HG02678 (cell line): ENCODE measurements around the gene DAAM2.

Experiments used
- ATAC-seq: cut with Tn5 transposase; IDR thresholded peaks from one replicate; pipeline ENCODE4 v1.9.1; 2021; ENCODE audit warnings: mild to moderate bottlenecking, moderate library complexity; ENCODE audit not compliant: unreplicated experiment

The DAAM2 gene

GRCh38 chr6:39904946-39905639 is 112.9 kb downstream of the DAAM2 start:
- ATAC-seq = no peak

DNA sequence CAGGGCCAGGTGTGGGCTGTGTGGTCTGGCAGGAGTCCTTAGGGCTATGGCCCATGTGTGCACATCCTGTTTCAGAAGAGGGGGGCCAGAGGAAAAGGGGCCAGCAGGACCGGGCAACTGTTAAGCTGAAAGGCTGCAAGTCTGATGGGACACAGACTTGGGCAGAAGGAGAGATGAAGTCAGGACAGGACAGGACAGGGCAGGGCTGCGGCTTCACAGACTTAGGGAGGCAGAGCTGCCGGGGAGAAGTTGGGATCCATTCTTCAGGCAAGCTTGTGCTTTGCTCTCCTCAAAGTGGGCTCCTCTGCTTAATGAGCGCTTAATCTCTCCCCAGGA is 113.4 kb downstream of the DAAM2 start:
- ATAC-seq = no peak

- ATAC-seq = no peak
Measured at GRCh38 chr6:39906318-39906761, 114.2 kb downstream of the DAAM2 start.

- ATAC-seq = no peak
Measured at GRCh38 chr6:39907871-39908575, 115.8 kb downstream of the DAAM2 start.

DNA sequence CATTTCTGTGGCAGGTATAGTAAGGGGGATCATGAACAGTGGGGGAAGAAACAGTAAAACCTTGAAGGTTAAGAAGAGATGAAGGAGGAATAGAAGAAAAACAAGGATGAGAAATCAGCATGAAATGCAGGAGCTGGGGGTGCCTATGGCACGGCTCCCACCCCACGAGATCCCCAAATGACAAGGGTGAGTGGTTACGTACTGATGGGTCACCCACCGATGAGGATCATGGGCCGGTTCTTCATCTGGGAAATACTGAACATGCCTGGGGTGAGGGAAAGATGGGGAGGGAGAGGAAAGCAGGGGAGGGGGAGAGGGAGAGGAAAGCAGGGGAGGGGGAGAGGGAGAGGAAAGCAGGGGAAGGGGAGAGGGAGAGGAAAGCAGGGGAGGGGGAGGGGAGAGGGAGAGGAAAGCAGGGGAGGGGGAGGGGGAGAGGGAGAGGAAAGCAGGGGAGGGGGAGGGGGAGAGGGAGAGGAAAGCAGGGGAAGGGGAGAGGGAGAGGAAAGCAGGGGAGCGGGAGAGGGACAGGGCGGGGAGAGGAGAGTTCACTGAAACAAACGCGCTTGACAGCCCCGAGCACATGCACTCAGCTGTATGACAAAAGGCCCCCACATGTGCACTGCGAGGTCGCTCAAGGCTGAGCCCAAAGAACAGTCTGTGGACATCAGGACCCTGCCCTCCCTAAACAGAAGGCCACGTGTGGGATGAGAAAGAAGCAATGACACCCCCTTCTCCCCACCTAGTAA is 116.8 kb downstream of the DAAM2 start:
- ATAC-seq = no peak

DNA sequence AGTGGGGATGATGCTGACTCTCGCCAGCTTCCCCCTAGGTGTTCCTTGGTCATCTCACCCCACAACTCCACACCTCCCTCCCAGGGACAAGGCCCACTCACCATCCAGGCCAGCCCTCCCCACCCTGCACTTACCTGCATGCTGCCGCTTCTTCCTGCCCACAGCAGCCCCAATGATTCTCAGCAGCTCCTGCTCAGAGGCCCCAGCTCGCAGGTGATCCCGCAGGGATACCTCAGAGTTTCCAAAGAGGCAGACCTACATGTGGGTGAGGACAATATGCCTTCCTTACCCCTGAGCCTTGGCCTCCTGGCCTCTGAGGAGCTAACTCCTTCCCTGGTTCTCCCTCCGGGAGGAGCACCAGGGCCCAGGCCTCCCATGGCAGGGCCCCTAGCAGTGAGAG is 117.5 kb downstream of the DAAM2 start:
- no peak for ATAC-seq

DNA sequence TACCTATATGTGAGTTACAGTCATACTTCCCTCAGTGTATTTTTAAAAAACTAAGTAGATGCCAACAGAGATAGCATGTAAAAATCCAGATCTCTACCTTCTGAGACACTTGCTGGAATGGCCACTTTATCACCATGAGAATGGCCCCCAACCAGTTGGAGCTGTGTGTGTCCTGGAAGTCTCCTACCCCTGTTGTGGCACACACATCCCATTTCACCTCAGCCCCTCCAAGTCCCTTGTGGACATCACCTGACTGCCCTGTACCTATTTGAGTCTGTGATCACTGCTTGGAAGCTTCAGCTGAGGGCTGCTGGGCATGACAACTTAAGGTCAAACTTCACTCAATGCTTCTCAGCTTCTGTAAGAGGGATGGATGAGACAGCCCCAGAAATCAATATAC is 118.0 kb downstream of the DAAM2 start:
- ATAC-seq = no peak

DNA sequence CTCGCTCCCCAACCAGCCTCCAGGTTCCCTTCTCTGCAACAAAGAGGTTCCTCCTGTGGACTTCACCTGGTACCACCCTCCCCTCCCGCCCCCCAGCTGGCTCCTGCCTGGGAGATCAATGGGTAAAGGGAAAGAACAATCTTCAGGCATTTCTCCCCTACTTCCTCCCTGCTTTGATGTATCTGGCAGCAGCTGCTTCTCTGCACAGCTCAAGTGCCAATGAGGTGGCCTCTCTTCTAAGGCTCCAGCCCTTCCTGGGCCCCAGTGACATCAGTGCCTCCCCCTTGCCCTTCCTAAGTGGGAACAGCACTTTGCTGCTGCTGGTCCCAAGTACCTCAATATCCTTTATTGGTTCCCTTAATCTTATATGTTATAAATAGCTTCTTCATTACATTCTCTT is 118.6 kb downstream of the DAAM2 start:
- no peak for ATAC-seq

- no peak for ATAC-seq
Measured at GRCh38 chr6:39911513-39912125, 119.4 kb downstream of the DAAM2 start.

GRCh38 chr6:39912446-39912845 is 120.3 kb downstream of the DAAM2 start:
- ATAC-seq = no peak

DNA sequence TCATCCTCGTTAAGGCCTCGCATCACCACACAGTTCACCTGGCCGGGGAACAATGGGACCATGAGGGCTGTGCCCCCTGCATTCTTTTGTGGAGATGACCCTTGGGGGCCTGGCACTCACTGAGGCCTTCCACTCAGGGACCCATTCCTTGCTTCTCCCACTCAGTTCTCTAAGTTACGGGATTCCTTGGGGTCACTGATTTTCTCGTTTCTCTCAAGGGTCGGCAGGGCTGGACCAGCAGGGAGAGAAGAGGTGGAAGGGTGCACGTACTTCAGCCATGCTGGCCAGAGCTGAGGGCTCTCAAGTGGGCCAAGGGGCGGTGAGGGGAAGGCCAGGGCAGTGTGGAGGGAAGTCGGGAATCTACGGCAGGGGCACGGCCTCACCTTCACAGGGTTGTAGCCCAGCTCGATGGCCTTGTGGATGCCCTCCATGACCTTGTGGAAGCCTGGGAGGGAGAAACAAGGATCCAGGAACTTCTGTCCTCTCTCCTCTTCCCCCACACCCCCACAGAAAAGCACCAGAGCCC is 121.3 kb downstream of the DAAM2 start:
- no peak for ATAC-seq

DNA sequence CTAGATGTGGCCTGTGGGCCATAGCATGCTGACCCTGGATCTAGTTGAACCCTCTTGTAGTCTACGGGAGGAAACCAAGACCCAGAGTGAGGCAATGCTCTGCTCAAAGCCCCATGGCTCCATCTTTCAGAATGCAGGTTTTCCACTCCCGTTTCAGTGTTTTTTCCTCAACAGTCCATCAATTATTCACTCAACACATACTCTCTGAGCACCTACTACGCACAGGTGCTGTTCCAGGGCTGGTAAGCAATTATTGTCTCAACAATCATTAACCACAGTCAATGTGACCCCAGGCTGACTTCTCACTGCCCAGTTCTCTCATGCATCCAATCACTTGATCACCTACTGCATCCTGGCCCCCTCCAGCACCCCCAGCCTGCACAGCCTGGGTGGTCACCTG is 122.1 kb downstream of the DAAM2 start:
- ATAC-seq = no peak

GRCh38 chr6:39915866-39916265 is 123.7 kb downstream of the DAAM2 start:
- no peak for ATAC-seq

DNA sequence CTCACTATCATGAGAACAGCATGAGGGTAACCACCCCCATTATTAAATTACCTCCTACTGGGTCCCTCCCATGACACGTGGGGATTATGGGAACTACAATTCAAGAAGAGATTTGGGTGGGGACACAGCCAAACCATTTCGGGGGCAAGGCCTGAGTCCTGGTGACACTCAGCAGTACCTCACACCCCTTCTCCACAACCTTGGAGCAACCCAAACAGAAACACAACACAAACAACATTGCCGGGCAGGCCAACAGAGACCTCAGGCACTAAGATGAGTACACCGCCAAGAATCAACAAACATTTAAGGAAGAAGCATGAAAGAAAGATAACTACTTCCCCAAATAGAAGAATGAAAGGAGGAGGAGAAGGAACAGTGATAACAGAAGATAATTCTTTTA is 125.2 kb downstream of the DAAM2 start:
- ATAC-seq = no peak

DNA sequence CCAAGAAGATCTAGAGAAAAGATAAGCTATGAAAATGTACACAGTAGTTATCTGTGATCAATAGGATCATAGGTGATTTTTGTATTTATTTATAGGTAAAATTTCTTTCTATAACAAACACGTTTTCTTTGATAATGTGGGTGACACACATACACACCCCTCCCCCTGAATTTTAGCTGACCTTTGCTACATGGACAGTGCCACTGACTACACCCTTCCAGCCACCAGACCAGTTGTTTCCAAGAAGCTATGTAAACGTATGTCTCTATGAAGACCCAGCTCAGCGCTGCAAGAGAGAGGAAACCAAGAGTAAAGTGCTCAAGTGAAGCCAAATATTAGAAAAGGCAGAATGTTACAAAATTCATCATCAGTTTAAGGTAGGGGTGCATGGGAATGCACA is 125.8 kb downstream of the DAAM2 start:
- ATAC-seq = no peak

- ATAC-seq = no peak
Measured at GRCh38 chr6:39918831-39919230, 126.7 kb downstream of the DAAM2 start.

DNA sequence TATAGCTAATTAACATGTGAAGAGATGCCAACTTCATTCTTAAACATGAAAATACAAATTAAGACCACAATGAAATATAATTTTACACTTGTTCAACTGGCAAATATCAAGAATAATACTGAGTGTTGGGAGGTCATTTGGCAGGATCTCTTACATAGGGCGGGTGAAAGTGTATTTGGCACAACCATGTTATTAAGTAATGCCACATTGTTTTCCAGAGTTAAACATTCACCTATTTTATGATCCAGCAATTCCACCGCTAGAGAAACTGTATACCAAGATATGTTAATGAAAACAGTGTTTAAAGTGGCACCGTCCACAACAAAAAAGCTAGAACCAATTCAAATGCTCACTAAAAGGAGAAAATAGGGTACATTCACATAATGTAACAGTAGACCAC is 128.0 kb downstream of the DAAM2 start:
- no peak for ATAC-seq

GRCh38 chr6:39922821-39923220 is 130.6 kb downstream of the DAAM2 start:
- ATAC-seq = no peak

- no peak for ATAC-seq
Measured at GRCh38 chr6:39923394-39923793, 131.2 kb downstream of the DAAM2 start.

DNA sequence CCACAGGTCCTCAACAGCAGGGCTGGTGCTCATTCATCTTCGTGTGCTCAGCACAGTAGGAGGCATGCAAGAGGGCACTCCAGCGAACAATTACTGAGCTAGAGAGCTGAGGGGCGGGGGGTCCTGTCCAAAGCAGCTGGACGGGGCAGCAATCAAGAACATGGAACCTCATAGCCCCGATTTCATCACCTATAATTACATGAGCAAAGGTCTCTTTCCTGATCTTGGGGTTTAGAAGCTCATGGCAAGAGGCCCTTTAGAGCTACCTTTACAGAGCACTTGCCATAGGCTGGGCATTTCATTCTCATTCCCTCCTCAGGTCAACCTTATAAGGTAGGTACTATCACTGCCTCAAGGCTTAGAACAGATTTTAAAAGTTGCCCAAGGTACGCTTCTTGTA is 131.7 kb downstream of the DAAM2 start:
- no peak for ATAC-seq

DNA sequence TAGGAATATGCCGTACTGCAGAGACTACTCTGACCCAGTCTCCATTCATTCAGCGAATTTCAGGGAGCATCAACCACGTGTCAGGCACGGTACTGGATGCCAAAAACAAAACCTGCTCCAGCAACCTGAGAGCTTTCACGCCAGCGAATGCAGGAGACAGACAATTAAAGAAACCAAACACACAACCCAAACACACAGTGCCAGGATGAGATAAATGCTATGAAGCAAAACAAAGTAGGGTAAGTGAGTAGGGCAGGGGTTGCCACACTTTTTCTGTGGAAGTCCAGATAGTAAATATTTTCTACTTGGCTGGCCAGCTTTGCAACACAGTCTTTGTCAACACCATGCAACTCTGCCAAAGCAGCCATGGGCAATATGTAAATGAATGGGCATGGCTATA is 132.1 kb downstream of the DAAM2 start:
- no peak for ATAC-seq
